Effector CD8-positive, alpha-beta T cell (primary cell): Measurements from ENCODE around the gene AFDN.

Experiments used
- DNase-seq: peaks from one replicate; lab custom pipeline; 2025; lab: John Stamatoyannopoulos, UW
- total RNA-seq, 4 experiments: gene quantifications; one replicate each; lab custom pipeline; 2026; lab: John Stamatoyannopoulos, UW

AFDN gene
- 33.6 to 50.8 (median 37.4) reads per million in 4 experiments for total RNA-seq

GRCh38 chr6:167826896-167827582 is at the start of gene AFDN:
Gene AFDN, plus strand, starts transcription at chr6:167826911. Its CDS starts 222 bp downstream, at chr6:167827133.
- no peak for DNase-seq

GRCh38 chr6:167778497-167779128 is 48.1 kb upstream of the AFDN start:
- no peak for DNase-seq

GRCh38 chr6:167779129-167779992 is 47.4 kb upstream of the AFDN start:
- DNase-seq = no peak

- no peak for DNase-seq
Measured at GRCh38 chr6:167779993-167780655, 46.6 kb upstream of the AFDN start.

GRCh38 chr6:167781066-167781767 is 45.5 kb upstream of the AFDN start:
- DNase-seq = no peak

GRCh38 chr6:167781868-167782267 is 44.8 kb upstream of the AFDN start:
- no peak for DNase-seq

- no peak for DNase-seq
Measured at GRCh38 chr6:167782698-167783517, 43.8 kb upstream of the AFDN start.

- DNase-seq = no peak
Measured at GRCh38 chr6:167786853-167787675, 39.6 kb upstream of the AFDN start.

GRCh38 chr6:167787896-167788562 is 38.7 kb upstream of the AFDN start:
- no peak for DNase-seq

GRCh38 chr6:167788563-167788903 is 38.2 kb upstream of the AFDN start:
- DNase-seq = no peak

- DNase-seq = no peak
Measured at GRCh38 chr6:167789358-167789757, 37.4 kb upstream of the AFDN start.

GRCh38 chr6:167791091-167791779 is 35.5 kb upstream of the AFDN start:
- DNase-seq = no peak

GRCh38 chr6:167791780-167792478 is 34.8 kb upstream of the AFDN start:
- DNase-seq = no peak

- DNase-seq = no peak
Measured at GRCh38 chr6:167793421-167793820, 33.3 kb upstream of the AFDN start.

GRCh38 chr6:167794161-167795157 is 32.3 kb upstream of the AFDN start:
- no peak for DNase-seq

GRCh38 chr6:167795321-167795811 is 31.3 kb upstream of the AFDN start:
- DNase-seq = no peak

- no peak for DNase-seq
Measured at GRCh38 chr6:167795874-167796191, 30.9 kb upstream of the AFDN start.
